HG02588 (cell line): ENCODE data around the gene MISP3.

Experiments used
- ATAC-seq: cut with Tn5 transposase; IDR thresholded peaks from one replicate; pipeline ENCODE4 v1.9.1; 2021; ENCODE audit warnings: mild to moderate bottlenecking, moderate library complexity; ENCODE audit not compliant: unreplicated experiment

Gene MISP3

GRCh38 chr19:14119146-14119545 lies 46.6 kb downstream of the MISP3 start:
- no peak for ATAC-seq

GRCh38 chr19:14119644-14120496 lies 47.3 kb downstream of the MISP3 start:
- ATAC-seq, result no peak

- ATAC-seq, result no peak
Measured at GRCh38 chr19:14120497-14120780, 47.9 kb downstream of the MISP3 start.

- no peak for ATAC-seq
Measured at GRCh38 chr19:14122924-14123323, 50.3 kb downstream of the MISP3 start.
